Loucy (cell line): ENCODE results near the gene IMMT.

Experiments used
- EZH2phosphoT487 ChIP-seq: fragments of 200-600 bp; IDR thresholded peaks from 2 replicates; pipeline ENCODE4 v1.6.1; 2018; ENCODE audit warnings: antibody characterized with exemption, mild to moderate bottlenecking, moderate library complexity, borderline replicate concordance
- TF ChIP-seq, protein P1 (sequence below): fragments of 200-600 bp; sonication (generic); conservative IDR thresholded peaks from 2 replicates; pipeline ENCODE4 v1.5.1; 2014; ENCODE audit warnings: mild to moderate bottlenecking, antibody characterized with exemption, low read length

DNA sequence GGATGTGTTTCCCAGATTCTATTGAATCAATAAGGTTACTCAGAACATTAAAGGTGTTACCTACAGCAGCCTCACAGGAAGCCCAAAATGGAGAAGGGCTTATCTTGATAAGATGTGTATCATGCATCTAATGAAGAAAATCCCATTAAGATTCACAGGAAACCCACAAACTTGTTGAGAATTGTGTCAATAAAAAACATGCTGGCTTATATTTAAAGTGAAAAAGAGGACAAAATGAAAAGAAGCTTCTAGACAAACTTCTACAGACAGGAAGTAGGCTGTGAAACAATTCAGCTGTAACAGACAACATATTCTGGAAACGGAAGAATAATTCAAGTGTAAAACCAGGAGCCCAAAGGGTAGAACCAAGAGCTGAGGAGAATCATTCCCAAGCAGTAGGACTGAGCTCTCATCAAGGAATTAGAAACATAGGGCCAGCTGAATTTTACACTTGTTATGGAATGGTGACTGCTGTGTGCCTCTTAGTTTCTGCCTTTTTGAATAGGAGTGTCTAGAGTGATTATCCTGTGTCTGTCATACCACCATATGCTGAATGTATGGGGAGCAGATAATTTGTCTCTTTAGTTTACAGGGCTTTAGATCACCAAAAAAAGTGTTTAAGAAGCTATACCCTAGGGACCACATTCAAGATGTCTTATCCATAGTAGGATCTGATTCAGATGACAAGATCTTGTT, 9.6 kb downstream of the IMMT start:
- TF ChIP-seq, protein P1, sequence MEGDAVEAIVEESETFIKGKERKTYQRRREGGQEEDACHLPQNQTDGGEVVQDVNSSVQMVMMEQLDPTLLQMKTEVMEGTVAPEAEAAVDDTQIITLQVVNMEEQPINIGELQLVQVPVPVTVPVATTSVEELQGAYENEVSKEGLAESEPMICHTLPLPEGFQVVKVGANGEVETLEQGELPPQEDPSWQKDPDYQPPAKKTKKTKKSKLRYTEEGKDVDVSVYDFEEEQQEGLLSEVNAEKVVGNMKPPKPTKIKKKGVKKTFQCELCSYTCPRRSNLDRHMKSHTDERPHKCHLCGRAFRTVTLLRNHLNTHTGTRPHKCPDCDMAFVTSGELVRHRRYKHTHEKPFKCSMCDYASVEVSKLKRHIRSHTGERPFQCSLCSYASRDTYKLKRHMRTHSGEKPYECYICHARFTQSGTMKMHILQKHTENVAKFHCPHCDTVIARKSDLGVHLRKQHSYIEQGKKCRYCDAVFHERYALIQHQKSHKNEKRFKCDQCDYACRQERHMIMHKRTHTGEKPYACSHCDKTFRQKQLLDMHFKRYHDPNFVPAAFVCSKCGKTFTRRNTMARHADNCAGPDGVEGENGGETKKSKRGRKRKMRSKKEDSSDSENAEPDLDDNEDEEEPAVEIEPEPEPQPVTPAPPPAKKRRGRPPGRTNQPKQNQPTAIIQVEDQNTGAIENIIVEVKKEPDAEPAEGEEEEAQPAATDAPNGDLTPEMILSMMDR, result no peak
- TF ChIP-seq EZH2phosphoT487, result no peak
